ENCODE data around the gene IL4I1. TPM values are rescaled to one million over a fixed set of nuclear protein-coding genes. Genes with fewer than 3 reads are reported as not detected.
"Not testable (repeated sequence)": the region's sequence is repeated elsewhere in the genome, so short reads cannot be mapped to it uniquely, and the experiment has no call there.

The IL4I1 gene
- not detected for total RNA-seq

GRCh38 chr19:49896863-49897621, at the start of gene IL4I1:
Gene IL4I1, minus strand, starts transcription at chr19:49896887. Its CDS starts 727 bp downstream, at chr19:49896160.
- Histone ChIP-seq H3K27ac (peak within 1 kb of the TSS; percentile 87), H3K4me3 (peak within 1 kb of the TSS in 1 of 2 donors; percentile 4)
- intact Hi-C loops (cut with DNase I): loop anchor here (2.0 kb wide), 1 partner anchor 26 kb away; no protein-coding TSS in a partner anchor

DNA sequence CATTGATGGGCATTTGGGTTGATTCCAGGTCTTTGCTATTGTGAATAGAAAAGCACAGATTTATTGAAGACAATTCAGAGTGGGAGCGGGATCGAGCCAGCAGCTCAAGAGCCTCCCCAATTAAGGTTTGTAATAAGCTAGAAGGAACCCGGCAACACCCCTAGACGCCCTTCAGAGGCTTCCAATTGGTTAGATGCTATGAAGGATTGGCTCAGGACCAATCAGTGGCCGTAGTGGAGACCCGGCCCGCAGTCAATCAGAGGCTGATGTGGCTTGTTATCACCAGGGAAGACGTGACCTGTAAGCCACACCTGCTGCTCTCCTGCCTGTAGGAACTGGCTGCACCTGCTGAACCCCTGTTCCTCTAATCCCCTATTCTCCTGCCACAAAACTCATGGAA, 49.7 kb upstream of the IL4I1 start:
- no peak overlapping the region for H3K27ac ChIP-seq

More at GRCh38 chr19:49896863-49897621, at the start of gene IL4I1:
- no peaks in the 10 kb centered on the region for H3K9me3 ChIP-seq
- no peaks in the 10 kb centered on the region for H3K36me3 ChIP-seq
- H3K4me1 ChIP-seq: peaks cover 26% of the 10 kb centered on the region
- DNase-seq (ENCODE audit: extremely low spot score in 2 of 2): no peak
- H3K27me3 ChIP-seq: no peaks in the 10 kb centered on the region
- no peak for TF ChIP-seq POLR2A (IDR thresholded peaks at IDR 0.05)
- no peak for TF ChIP-seq POLR2AphosphoS5 (IDR thresholded peaks at IDR 0.05; ENCODE audit: insufficient read depth in 1 of 2, low read depth in 1 of 2)
- no peak for TF ChIP-seq CTCF (IDR thresholded peaks at IDR 0.05)

GRCh38 chr19:49944567-49944966, 47.9 kb upstream of the IL4I1 start:
- H3K4me1 ChIP-seq; H3K4me3 ChIP-seq; intact Hi-C loops (cut with DNase I); H3K36me3 ChIP-seq; DNase-seq (ENCODE audit: extremely low spot score in 2 of 2); H3K9me3 ChIP-seq; H3K27ac ChIP-seq; H3K27me3 ChIP-seq: not testable (repeated sequence)

More for the DNA sequence above, 49.7 kb upstream of the IL4I1 start:
- Histone ChIP-seq H3K27me3 (no peaks in the 10 kb centered on the region), H3K9me3 (no peaks in the 10 kb centered on the region), H3K4me1 (no peaks in the 10 kb centered on the region), H3K36me3 (no peaks in the 10 kb centered on the region), H3K4me3 (no peak overlapping the region)
- intact Hi-C loops (cut with DNase I): no loop called here
- no peak for DNase-seq (ENCODE audit: extremely low spot score in 2 of 2)
- TF ChIP-seq CTCF (IDR thresholded peaks at IDR 0.05): no peak
- TF ChIP-seq POLR2A (IDR thresholded peaks at IDR 0.05): no peak
- TF ChIP-seq POLR2AphosphoS5 (IDR thresholded peaks at IDR 0.05; ENCODE audit: insufficient read depth in 1 of 2, low read depth in 1 of 2): no peak

- no peak for DNase-seq (ENCODE audit: extremely low spot score in 2 of 2)
- no peak overlapping the region for H3K4me3 ChIP-seq
- H3K4me1 ChIP-seq: peaks cover 9% of the 10 kb centered on the region
- H3K27ac ChIP-seq: no peak overlapping the region
- no peaks in the 10 kb centered on the region for H3K9me3 ChIP-seq
- H3K36me3 ChIP-seq: no peaks in the 10 kb centered on the region
- no peak for TF ChIP-seq POLR2A (IDR thresholded peaks at IDR 0.05)
- TF ChIP-seq POLR2AphosphoS5 (IDR thresholded peaks at IDR 0.05; ENCODE audit: insufficient read depth in 1 of 2, low read depth in 1 of 2): no peak
- no peak for TF ChIP-seq CTCF (IDR thresholded peaks at IDR 0.05)
- intact Hi-C loops (cut with DNase I): no loop called here
- H3K27me3 ChIP-seq: no peaks in the 10 kb centered on the region
These were observed 43.8 kb upstream of the IL4I1 start for GRCh38 chr19:49940482-49940791.

GRCh38 chr19:49939721-49940481, 43.2 kb upstream of the IL4I1 start:
- Histone ChIP-seq H3K4me3 (no peak overlapping the region), H3K36me3 (no peaks in the 10 kb centered on the region), H3K27ac (no peak overlapping the region), H3K9me3 (no peaks in the 10 kb centered on the region), H3K27me3 (no peaks in the 10 kb centered on the region), H3K4me1 (peaks cover 9% of the 10 kb centered on the region)
- no peak for DNase-seq (ENCODE audit: extremely low spot score in 2 of 2)
- no peak for TF ChIP-seq POLR2AphosphoS5 (IDR thresholded peaks at IDR 0.05; ENCODE audit: insufficient read depth in 1 of 2, low read depth in 1 of 2)
- TF ChIP-seq CTCF (IDR thresholded peaks at IDR 0.05): no peak
- TF ChIP-seq POLR2A (IDR thresholded peaks at IDR 0.05): no peak
- intact Hi-C loops (cut with DNase I): loop anchor here (5.0 kb wide), 1 partner anchor 42 kb away; no protein-coding TSS in a partner anchor
